ENCODE data around the gene ZNF10.

GRCh38 chr12:133107121-133107520, 23.3 kb upstream of the ZNF10 start:
- TF ChIP-seq, protein P1, sequence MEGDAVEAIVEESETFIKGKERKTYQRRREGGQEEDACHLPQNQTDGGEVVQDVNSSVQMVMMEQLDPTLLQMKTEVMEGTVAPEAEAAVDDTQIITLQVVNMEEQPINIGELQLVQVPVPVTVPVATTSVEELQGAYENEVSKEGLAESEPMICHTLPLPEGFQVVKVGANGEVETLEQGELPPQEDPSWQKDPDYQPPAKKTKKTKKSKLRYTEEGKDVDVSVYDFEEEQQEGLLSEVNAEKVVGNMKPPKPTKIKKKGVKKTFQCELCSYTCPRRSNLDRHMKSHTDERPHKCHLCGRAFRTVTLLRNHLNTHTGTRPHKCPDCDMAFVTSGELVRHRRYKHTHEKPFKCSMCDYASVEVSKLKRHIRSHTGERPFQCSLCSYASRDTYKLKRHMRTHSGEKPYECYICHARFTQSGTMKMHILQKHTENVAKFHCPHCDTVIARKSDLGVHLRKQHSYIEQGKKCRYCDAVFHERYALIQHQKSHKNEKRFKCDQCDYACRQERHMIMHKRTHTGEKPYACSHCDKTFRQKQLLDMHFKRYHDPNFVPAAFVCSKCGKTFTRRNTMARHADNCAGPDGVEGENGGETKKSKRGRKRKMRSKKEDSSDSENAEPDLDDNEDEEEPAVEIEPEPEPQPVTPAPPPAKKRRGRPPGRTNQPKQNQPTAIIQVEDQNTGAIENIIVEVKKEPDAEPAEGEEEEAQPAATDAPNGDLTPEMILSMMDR (conservative IDR thresholded peaks at IDR 0.05; ENCODE audit: low read length), result no peak
- no peak for TF ChIP-seq EZH2phosphoT487 (IDR thresholded peaks at IDR 0.05; ENCODE audit: borderline replicate concordance, low read depth, low read length)
